Mucosa of descending colon (tissue), 3 donors: ENCODE data around the gene DUSP15. TPM values are rescaled to one million over a fixed set of nuclear protein-coding genes. Genes with fewer than 3 reads are reported as not detected.

ENCODE experiments used
- ATAC-seq: fragments of 200-7000 bp; cut with Tn5 transposase; one replicate; pipeline ENCODE4 v1.9.1; 2020; ENCODE audit warnings: mild to moderate bottlenecking, moderate library complexity
- DNase-seq, 3 donors: peaks; one replicate each; pipeline ENCODE4 v3.0.0-alpha.2; 2020
- H3K36me3 ChIP-seq: fragments of 200-600 bp; one replicate; pipeline ENCODE4 v1.8.0; 2021; ENCODE audit warnings: low read depth, mild to moderate bottlenecking
- H3K4me1 ChIP-seq: fragments of 200-600 bp; one replicate; pipeline ENCODE4 v1.8.0; 2021; ENCODE audit warnings: low read depth, mild to moderate bottlenecking
- H3K4me3 ChIP-seq: fragments of 200-600 bp; one replicate; pipeline ENCODE4 v1.8.0; 2021; ENCODE audit warnings: mild to moderate bottlenecking
- H3K9me3 ChIP-seq: fragments of 200-600 bp; one replicate; pipeline ENCODE4 v1.8.0; 2021; ENCODE audit warnings: mild to moderate bottlenecking
- intact Hi-C, 2 donors: fragments of 100-400 bp; cut with DNase I in 1 of 2; cut with micrococcal nuclease in 1 of 2; formaldehyde crosslinking; loops; one replicate each; pipeline versions ENCODE4 v1.11.0 to v1.11.1; 2022; cut with DNase I, micrococcal nuclease
- total RNA-seq, 3 donors: library from RNA; stranded (reverse); fragmentation: NEBNext Ultra II Directional in 2 of 3; extraction: Animal tissue kit (Norgen Biotek cat#: 25700) in 2 of 3; gene quantifications; one replicate each; pipeline versions ENCODE4 v1.2.1 to v1.2.4, GENCODE V29; 2021 to 2023
- TF ChIP-seq, protein P1 (sequence below): fragments of 200-600 bp; IDR thresholded peaks from one replicate; pipeline ENCODE4 v1.8.0; 2022; ENCODE audit warnings: antibody characterized with exemption, mild to moderate bottlenecking
- donor health status: DM: no; HTN: no; CAD: no; lungs with moderate emphysema.
- donor health status: DM: no; HTN: no; CAD: no.
- donor health status: DM: no; HTN: yes; CAD: no.

The DUSP15 gene
- total RNA-seq, 3 donors from 2014 or later: 0.58 to 1.7 TPM; not detected in 1

GRCh38 chr20:31838646-31839292 is 31.6 kb downstream of the DUSP15 start:
- H3K4me3 ChIP-seq: no peak overlapping the region
- ATAC-seq (no peak), DNase-seq (no peak)
- peaks cover 13% of the 10 kb centered on the region for H3K4me1 ChIP-seq
- H3K9me3 ChIP-seq: no peaks in the 10 kb centered on the region
- intact Hi-C loops: no loop called here
- TF ChIP-seq, protein P1, sequence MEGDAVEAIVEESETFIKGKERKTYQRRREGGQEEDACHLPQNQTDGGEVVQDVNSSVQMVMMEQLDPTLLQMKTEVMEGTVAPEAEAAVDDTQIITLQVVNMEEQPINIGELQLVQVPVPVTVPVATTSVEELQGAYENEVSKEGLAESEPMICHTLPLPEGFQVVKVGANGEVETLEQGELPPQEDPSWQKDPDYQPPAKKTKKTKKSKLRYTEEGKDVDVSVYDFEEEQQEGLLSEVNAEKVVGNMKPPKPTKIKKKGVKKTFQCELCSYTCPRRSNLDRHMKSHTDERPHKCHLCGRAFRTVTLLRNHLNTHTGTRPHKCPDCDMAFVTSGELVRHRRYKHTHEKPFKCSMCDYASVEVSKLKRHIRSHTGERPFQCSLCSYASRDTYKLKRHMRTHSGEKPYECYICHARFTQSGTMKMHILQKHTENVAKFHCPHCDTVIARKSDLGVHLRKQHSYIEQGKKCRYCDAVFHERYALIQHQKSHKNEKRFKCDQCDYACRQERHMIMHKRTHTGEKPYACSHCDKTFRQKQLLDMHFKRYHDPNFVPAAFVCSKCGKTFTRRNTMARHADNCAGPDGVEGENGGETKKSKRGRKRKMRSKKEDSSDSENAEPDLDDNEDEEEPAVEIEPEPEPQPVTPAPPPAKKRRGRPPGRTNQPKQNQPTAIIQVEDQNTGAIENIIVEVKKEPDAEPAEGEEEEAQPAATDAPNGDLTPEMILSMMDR: no peak
- H3K36me3 ChIP-seq: no peaks in the 10 kb centered on the region

DNA sequence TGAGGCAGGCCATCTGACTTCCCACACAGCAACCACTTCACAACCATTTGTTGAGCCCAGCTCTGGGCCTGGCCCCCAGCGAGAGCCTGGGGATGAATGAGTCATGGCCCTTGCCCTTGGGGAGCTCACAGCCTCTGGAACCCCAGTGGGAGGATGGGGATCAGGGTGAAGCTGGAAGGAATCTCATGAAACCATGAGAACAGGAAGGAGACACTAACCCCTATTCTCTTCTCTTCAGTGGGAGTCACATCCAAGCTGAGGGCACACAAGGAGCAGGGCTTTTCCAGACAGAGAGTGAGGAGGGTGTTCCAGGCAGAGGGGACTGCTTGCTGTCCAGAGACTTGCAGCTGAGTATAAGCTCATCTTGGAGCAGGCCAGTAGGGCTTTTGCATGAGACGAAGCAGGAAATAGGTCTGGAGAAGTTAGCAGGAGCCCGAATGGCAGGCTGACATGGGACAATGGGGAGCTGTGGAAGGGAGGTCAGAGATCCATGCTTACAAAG is 32.4 kb downstream of the DUSP15 start:
- Histone ChIP-seq H3K4me1 (peaks cover 13% of the 10 kb centered on the region), H3K4me3 (no peak overlapping the region), H3K9me3 (no peaks in the 10 kb centered on the region), H3K36me3 (no peaks in the 10 kb centered on the region)
- ATAC-seq (no peak), DNase-seq (no peak)
- intact Hi-C loops: no loop called here
- TF ChIP-seq, protein P1: no peak

- TF ChIP-seq, protein P1: no peak
- DNase-seq: no peak
Observed at GRCh38 chr20:31836853-31837608, 33.3 kb downstream of the DUSP15 start.

DNA sequence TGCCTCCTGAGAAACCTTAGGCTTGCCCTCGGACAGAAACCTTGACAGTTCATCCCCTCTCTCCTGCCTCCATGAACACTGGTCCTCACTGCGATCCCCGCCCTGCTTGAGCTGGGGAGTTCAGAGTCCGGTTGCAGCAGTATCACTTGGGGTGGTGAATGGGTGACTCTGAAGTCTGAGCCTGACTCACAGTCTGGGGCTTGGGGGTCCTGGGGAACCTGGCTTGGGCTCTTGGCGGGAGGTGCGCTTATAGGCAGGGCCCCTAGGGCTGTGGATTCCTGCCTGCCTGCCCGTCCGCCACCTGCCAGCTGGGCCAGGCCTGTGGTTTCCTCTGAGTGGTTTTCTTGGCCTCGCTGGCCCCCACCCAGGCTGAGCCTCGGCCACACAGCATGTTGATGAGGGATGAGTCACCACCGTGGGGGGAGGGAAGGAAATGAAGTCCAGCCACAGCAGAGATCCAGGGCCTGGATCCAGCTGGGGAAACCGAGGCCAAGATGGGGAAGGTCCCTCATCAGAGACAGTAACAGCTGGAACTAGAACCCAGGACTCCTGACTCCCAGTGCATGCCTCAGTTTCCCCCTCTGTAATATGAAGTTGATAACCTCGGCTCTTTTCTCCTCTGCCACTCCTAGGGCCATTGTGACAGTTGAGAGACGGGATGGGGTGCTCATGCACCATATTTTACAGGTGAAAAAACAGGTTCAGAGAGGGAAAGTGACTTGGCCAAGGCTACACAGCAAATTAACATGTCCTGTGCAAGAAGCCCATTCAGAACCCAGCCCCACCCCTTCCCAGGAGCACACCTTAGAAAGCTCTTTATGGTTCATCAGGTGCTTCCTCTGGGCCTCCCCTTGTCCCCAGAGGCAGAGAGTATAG is 34.1 kb downstream of the DUSP15 start:
- H3K36me3 ChIP-seq: no peaks in the 10 kb centered on the region
- H3K4me1 ChIP-seq: peaks cover 13% of the 10 kb centered on the region
- TF ChIP-seq, protein P1: no peak
- no peak overlapping the region for H3K4me3 ChIP-seq
- DNase-seq (peak; percentile 66 to 74 (median 73)), ATAC-seq (peak; percentile 75)
- intact Hi-C loops: no loop called here
- no peaks in the 10 kb centered on the region for H3K9me3 ChIP-seq

More at GRCh38 chr20:31836853-31837608, 33.3 kb downstream of the DUSP15 start:
- intact Hi-C loops: no loop called here
- no peak for ATAC-seq
- H3K4me3 ChIP-seq: no peak overlapping the region
- H3K9me3 ChIP-seq: no peaks in the 10 kb centered on the region
- peaks cover 13% of the 10 kb centered on the region for H3K4me1 ChIP-seq
- no peaks in the 10 kb centered on the region for H3K36me3 ChIP-seq

- peaks cover 13% of the 10 kb centered on the region for H3K4me1 ChIP-seq
- no peaks in the 10 kb centered on the region for H3K36me3 ChIP-seq
- ATAC-seq (no peak), DNase-seq (no peak)
- no peak overlapping the region for H3K4me3 ChIP-seq
- TF ChIP-seq, protein P1: no peak
- intact Hi-C loops: no loop called here
- H3K9me3 ChIP-seq: no peaks in the 10 kb centered on the region
Observed at GRCh38 chr20:31835554-31835953, 34.8 kb downstream of the DUSP15 start.
